ENCODE results near the gene OR5A2.
"Not testable (repeated sequence)": the region's sequence is repeated elsewhere in the genome, so short reads cannot be mapped to it uniquely, and the experiment has no call there.

The OR5A2 gene

DNA sequence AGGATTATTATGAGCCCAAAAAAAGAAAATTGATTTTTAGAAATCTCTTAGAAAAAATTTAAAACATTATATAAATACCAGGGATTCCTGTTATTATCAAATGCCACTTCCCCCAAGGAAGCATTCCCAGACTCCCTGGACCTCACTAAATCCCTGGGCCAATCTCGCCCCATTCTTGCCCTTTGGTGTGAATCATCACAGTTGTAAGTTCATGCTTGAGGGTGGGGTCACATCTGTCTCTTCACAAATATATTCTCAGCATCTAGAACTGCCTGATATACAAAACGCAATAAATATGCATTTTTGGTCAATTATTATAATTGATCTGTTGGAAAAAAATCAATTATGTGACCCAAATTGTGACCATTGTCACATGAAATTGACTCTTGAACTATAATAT lies 22.3 kb upstream of the OR5A2 start:
- H3K4me3 ChIP-seq (ENCODE audit: control insufficient read depth, low read depth, low read length), result no peak overlapping the region
- TF ChIP-seq CTCF (IDR thresholded peaks at IDR 0.05; ENCODE audit: control insufficient read depth, insufficient read depth, low read depth, low read length, missing control alignments), result no peak
- DNase-seq (ENCODE audit: low read depth), result no peak

DNA sequence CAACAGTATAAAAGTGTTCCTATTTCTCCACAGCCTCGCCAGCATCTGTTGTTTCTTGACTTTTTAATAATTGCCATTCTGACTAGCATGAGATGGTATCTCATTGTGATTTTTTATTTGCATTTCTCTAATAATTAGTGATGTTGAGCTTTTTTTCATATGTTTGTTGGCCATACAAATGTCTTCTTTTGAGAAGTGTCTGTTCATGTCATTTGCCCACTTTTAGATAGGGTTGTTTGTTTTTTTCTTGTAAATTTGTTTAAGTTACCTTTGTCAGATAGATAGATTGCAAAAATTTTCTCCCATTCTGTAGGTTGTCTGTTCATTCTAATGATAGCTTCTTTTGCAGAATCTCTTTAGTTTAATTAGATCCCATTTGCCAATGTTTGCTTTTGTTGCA lies 19.4 kb upstream of the OR5A2 start:
- not testable (repeated sequence) for DNase-seq (ENCODE audit: low read depth); H3K4me3 ChIP-seq (ENCODE audit: control insufficient read depth, low read depth, low read length)

DNA sequence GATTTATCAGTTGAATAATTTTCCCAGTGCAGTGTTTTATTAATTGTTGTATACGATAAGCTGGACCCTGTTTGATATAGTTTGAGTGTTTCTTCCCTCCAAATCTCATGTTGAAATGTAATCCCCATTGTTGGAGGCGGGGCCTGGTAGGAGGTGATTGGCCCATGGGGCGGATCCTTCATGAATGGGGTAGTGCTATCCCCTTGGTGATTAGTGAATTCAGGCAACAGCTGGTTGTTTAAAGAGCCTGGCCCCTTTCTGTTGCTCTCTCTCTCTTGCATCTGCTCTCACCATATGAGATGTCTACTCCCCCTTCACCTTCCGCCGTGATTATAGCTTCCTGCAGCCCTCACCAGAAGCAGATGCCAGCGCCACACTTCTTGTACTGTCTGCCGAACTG lies 11.6 kb upstream of the OR5A2 start:
- no peak overlapping the region for H3K4me3 ChIP-seq (ENCODE audit: control insufficient read depth, low read depth, low read length)
- no peak for TF ChIP-seq CTCF (IDR thresholded peaks at IDR 0.05; ENCODE audit: control insufficient read depth, insufficient read depth, low read depth, low read length, missing control alignments)
- no peak for DNase-seq (ENCODE audit: low read depth)

GRCh38 chr11:59436169-59436568 lies 10.0 kb upstream of the OR5A2 start, which contains the start of gene OR5A1:
TSS of gene OR5A1 (plus strand) at chr11:59436469. CDS start at chr11:59443169, 6,700 bp downstream.
- DNase-seq (ENCODE audit: low read depth), result no peak
- H3K4me3 ChIP-seq (ENCODE audit: control insufficient read depth, low read depth, low read length), result no peak within 1 kb of the TSS
- no peak for TF ChIP-seq CTCF (IDR thresholded peaks at IDR 0.05; ENCODE audit: control insufficient read depth, insufficient read depth, low read depth, low read length, missing control alignments)

GRCh38 chr11:59429924-59430516 lies 3.8 kb upstream of the OR5A2 start:
- peak; percentile 69 for TF ChIP-seq CTCF (IDR thresholded peaks at IDR 0.05; ENCODE audit: control insufficient read depth, insufficient read depth, low read depth, low read length, missing control alignments)
- DNase-seq (ENCODE audit: low read depth), result no peak
- H3K4me3 ChIP-seq (ENCODE audit: control insufficient read depth, low read depth, low read length), result no peak overlapping the region

GRCh38 chr11:59427068-59427382 lies 812 bp upstream of the OR5A2 start:
- DNase-seq (ENCODE audit: low read depth), result no peak
- TF ChIP-seq CTCF (IDR thresholded peaks at IDR 0.05; ENCODE audit: control insufficient read depth, insufficient read depth, low read depth, low read length, missing control alignments), result no peak
- no peak overlapping the region for H3K4me3 ChIP-seq (ENCODE audit: control insufficient read depth, low read depth, low read length)

DNA sequence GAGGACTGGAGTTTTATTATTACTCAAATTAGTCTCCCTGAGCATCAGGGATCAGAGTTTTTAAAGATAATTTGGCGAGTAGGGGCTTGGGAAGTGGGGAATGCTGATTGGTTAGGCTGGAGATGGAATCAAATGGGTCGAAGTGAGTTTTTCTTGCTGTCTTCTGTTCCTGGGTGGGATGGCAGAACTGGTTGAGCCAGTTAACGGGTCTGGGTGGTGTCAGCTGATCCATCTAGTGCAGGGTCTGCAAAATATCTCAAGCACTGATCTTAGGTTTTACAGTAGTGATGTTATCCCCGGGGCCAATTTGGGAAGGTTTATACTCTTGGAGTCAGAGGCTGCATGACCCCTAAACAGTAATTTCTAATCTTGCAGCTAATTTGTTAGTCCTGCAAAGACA lies 1.1 kb downstream of the OR5A2 start:
- no peak for DNase-seq (ENCODE audit: low read depth)
- TF ChIP-seq CTCF (IDR thresholded peaks at IDR 0.05; ENCODE audit: control insufficient read depth, insufficient read depth, low read depth, low read length, missing control alignments), result no peak
- no peak overlapping the region for H3K4me3 ChIP-seq (ENCODE audit: control insufficient read depth, low read depth, low read length)
